Liver (tissue), 2 donors: ENCODE data around the gene IRF2.

Experiments used
- CTCF ChIP-seq: fragments of 150-350 bp; IDR thresholded peaks from 2 replicates; pipeline ENCODE4 v1.5.1; 2017; ENCODE audit warnings: improper control_type of control experiment, low read depth, low read length; ENCODE audit not compliant: missing input control
- REST ChIP-seq: IDR thresholded peaks from 2 replicates; pipeline ENCODE4 v1.6.1; 2016; ENCODE audit warnings: antibody characterized with exemption, mild to moderate bottlenecking
- donor health status: healthy.

DNA sequence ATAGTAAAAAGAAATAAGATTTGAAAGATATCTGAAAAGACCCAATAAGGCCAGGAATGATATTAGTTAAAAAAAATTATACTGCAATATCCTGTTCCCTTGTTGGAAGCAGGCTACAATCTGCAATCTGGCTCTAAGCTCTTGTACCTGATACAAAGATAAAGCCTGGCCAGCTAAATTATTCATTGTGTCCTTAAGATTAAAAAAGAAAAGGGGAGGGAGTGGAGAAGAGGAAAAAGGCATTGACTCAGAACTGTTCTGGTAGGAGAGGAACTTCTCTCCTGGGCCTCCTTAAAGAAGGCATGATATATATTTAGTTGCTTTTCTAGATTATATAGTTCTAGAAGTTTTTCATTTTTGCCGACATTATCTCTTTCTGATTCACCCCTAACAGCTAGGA is 46.7 kb downstream of the IRF2 start:
- TF ChIP-seq REST (no peak), CTCF (no peak)
